HG03439 (cell line): ENCODE results near the gene TRHDE.

ENCODE experiments used
- ATAC-seq: cut with Tn5 transposase; IDR thresholded peaks from one replicate; pipeline ENCODE4 v1.9.1; 2021; ENCODE audit warnings: mild to moderate bottlenecking, moderate library complexity; ENCODE audit not compliant: unreplicated experiment

Gene TRHDE

DNA sequence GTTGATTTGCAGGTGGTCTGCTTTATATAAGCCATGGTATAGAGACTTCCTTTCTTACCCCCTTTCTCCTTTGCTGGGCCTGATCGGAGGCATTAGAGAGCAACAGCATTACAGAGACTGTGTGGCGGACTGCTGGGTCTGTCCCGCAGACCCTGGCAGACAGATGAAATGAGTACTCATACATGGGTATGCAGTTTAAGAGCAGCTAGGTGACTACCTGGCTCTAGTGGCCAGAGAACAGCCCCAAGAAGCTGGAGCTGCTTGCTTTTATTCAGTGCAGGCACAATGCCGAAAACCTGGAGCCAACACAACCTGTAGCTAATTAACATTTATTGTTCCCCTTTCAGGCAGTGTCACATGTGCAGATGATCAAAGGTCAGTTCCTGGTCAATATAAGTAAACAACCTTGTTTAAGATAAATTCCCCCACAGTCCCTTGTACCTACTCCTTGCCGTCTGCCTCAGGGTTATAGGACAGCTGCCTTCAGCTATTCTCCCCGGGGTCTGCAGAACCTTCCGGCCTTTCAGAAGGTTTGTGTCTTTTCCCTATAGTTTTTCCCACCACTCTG lies 160.0 kb downstream of the TRHDE start:
- no peak for ATAC-seq

DNA sequence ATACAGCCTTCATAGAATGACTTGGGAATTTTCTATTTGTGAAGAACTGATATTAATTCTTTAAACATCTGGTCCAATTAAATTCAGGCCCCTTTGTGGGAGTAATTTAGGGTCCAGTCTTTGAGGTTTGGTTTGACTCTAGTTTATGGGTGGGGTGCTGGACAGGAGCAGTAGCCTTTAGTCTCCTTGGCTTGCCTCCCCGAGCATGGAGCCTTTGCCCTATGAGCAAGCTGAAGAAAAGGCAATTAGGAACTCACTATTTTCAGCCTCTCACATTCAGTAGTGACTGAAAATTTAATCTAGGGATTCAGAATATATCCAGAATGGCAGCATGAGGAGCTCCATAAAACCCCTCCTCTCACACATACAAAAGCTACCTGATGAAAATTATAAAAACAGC lies 161.1 kb downstream of the TRHDE start:
- ATAC-seq = no peak

DNA sequence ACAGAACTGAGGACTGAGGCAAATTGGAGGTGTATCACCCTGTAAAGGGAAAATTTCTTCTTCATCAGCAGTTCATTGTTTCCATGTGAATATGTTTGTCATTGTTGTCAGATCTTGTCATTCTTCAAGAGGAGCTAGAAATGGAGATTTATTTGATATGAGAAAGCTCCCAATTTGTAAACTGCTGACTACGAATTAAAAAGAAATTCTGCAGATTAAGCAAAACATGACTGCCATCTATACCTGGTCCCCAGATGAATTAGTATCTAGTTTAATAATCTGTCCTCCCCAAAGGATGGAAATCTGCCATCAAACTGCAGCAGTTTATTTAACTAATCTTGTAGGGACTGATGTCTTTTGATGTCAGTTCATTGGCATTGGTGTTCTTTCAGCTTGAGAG lies 162.8 kb downstream of the TRHDE start:
- no peak for ATAC-seq

DNA sequence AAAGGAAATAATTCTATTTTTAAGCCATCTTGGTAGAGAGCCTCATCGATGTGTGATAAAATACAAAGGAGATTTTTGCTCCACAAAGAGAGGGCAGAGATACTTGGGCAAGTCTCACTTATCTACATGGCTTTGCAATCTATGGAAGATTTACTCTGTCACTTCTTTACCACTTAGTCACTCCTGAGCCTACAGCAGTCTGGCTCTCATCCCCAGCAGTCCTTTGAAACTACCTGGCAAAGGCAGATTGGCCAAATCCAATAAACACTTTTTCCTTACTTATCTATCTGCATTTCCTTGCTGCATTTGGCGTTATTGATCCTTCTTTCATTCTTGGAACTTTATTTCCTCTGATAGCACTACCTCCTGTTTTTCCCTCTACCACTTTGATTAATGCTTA lies 170.0 kb downstream of the TRHDE start:
- no peak for ATAC-seq

DNA sequence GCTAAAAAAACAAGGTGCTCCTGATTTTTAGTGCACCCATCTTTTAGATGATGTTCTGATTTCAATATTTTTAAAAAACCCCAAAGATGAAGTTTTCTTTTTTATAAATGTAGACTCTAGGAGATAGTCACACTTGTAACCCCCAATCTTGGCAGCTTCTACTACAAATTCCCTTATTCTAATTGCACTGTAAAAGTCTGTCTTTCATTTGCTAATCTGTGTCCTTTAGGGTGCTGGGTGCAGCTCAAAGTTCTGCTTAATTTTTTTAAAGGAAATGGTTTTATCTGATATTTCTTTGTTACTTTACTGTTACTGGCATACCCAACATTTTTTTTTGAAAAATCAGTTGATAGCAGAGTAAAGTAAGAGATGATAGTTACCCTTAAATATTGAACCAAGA lies 172.0 kb downstream of the TRHDE start:
- ATAC-seq = no peak

DNA sequence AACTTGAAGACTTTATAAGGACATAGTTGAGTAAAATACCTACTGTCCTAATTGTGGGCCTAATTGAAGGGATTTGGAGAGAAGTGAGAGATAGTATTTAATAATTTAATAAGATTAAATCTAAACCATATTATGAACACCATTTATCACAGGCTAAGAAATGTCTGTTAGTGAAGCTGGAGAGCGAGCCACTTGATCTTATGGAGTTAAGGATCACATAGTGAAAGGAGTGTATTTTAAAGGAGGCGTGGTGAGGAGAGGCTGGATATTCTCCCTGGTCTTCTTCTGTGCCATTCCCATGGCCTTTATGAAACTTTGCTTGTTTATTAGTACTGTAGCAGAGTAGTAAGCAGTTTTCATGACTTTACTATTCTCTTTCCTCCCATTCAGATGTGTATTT lies 172.4 kb downstream of the TRHDE start:
- ATAC-seq = no peak

DNA sequence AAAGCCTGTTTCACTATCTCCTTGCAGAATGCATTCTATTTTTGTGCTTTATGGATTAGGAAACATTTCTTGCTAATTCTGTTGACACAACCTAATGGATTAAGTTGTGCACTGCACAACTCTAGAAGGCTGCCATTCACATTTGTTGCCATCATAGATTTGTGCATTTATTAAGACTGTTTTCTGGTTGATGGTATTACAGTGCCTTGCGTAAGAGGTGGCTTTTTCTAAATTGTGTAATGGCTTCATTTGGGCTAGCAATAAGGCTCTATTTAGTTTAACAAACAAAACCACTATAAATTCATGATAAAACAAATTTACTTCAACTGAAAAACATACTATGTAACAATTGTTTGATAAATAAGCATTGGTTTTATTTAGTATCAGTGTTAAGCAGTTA lies 175.9 kb downstream of the TRHDE start:
- ATAC-seq = no peak

DNA sequence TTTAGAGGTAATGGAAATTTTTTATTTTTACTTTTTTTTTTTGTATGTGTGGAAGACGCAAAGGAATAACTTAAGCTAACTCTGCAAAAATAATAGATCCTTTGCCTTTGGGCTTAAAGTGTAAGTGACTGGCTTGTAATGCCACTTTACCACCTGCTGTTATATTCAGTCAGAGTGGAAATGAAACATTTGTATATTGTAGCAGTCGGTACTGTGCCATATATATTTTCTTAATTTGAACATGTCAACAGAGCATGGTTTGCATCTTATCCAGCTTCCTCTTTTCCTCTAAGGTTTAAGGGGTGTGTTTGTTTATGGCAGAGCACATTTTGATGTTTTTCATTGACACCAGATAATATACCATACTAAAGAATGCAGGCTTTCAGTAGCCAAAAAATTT lies 176.6 kb downstream of the TRHDE start:
- ATAC-seq = no peak

DNA sequence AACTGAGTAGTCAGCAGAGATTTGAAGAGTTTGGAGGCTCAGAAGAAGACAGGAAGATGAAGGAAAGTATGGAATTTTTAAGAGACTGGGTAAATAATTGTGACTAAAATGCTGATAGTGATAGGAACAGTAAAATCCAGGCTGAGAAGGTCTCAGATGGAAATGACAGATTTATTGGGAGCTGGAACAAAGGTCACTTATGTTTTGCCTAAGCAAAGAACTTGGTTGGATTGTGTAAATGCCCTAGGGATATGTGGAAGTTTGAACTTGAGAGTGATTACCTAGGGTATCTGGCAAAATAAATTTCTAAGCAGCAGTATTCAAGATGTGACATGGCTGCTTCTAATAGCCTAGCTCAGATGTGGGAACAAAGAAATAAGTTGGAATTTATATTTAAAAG lies 180.9 kb downstream of the TRHDE start:
- no peak for ATAC-seq

DNA sequence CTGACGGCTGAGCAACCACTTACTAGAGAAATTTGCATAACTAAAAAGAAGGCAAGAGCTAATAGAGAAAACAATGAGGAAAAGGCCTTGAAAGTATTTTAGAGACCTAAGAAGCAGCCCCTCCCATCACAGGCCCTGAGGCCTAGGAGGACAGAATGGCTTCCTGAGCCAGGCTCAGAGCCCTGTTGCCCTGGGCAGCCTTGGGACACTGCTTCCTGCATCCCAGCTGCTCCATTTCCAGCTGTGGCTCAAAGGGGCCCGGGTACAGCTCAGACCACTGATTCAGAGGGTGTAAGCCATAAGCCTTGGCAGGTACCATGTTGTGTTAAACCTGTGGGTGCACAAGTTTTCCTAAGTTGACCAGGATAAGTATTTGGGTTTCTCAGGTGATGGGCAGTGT lies 181.4 kb downstream of the TRHDE start:
- no peak for ATAC-seq

DNA sequence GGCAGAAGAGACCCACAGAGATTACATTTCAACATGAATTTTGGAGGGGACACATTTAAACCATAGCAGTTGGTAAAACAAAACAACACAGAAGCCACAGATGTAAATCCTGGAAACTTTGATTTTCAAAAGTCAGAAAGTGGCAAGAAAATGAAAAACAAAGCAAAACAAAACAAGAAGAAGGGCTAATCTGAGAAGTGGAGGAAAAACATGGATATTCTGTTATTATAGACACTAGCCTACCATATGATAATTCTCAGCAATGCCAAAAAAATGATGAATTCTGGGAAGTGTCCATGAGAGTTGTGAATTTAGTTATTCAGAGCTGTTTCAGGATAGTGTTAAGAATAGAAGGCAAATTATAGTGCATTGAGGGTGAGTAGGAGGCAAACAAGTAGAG lies 192.3 kb downstream of the TRHDE start:
- ATAC-seq = no peak

DNA sequence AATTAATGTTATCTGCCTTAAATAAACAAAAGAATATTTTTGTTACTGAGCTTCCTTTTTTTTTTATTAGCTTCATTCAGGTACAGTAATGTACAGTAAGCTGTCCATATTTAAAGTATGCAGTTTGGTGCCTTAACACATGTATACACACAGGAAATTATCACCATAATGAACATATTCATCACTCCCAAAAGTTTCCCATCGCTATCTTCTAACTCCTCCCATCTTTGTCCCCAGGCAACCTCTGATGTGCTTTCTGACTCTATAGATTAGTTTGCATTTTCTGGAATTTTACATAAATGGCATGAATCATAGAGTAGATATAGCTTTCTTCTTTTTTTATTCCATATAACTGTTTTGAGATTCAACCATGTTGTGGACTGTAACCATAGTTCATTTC lies 193.0 kb downstream of the TRHDE start:
- no peak for ATAC-seq

DNA sequence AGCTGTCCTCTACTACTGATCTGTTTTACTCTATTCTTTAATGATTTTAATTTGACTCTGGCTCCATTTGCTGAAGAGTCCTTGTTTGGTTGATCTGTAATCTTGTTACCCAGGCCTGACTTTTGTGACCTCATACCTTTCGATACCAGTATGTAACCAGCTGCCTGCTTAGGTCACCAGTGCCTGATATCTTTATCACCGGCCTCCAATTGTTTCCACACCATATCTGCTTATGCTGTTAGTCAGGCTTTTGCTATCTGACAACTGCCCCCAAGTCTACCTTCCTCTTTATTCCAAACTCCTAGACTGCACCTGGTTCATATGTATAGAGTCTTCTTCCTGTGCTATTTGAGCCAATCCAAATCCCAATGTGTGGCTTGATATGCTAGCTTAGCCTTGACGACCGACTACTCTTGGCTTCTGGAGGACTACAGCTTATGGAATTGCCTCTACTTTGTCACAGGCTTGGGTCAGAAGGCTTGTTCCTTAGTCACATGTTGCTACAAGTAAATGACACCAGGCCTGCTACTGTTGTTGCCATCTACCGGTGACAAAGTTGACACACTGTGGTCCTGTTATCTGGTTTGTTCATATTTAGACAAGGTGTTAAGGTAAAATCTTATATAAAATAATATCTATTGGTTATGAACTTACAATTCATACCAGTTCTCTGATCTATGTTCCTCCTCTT lies 193.9 kb downstream of the TRHDE start:
- no peak for ATAC-seq

DNA sequence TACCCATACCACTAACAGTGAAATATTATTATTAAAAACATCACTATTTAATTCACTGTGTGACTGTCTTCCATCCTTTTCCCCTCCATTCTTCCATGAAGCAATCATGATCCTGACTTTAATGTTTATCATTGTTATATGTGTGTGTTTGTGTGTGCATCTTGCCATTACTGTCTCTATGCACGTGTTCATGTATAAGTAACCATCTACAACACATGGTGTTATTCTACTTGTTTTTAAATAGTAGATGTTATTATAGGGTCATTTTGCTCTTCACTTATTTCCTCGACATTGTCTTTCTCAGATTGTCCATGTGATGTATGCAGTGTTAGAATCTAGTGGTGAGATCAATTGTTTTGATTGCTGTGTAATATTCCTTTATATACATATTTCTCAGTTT lies 195.8 kb downstream of the TRHDE start:
- ATAC-seq = no peak

DNA sequence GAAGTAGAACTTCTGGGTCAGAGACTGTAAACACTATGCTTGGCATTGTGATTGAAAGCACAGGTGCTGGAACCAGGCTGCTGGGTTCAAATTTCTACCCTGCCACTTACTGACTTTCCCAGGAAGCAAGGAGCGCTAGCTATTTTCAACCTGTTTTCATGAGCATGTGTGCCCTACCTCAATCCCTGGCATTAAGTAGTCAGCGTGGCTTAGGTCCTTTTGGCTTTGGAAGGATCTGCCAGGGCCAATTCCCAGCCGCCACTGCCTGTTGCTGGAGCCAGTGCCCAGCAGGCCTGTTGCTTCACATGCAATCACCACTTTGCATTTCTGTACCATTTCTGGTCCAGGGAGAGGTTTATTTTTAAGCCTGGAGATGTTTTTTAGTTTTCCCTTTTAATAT lies 196.3 kb downstream of the TRHDE start:
- no peak for ATAC-seq

DNA sequence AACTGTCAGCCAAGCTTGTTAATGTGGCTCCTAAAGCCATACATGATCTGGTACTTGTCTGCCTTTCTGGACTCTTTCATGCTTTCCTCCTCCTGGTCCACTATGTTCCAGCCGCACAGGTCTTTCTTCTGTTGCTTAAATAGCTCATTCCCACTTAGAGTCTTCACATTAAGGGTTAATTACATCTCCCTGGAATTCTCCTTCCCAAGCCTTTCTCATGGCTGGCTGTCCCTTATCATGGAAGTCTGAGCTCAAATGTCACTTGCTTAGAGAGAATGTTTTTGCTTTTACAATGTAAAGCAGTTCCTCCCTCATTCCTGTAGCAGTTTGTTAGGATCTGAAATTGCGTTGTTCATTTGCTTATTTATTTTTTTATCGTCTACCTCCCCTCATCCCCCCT lies 199.6 kb downstream of the TRHDE start:
- no peak for ATAC-seq

DNA sequence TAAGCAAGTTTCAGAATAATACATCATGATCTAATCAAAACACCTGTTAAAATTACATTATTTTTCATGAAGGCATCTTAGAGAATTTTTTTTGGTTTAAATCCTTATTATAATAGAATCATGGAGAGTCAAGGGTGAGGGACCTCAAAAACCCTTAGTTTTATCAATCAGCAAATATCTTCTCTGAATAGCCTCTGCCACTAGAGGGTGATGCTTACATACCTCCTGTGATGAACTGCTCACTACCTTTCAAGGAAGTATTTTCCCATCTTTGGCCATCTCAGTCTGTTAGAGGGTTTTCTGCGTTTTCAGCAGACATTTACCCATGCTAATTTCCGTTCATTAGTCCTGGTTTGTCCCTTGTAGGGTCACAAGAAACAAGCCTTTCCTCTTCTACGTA lies 200.2 kb downstream of the TRHDE start:
- no peak for ATAC-seq

DNA sequence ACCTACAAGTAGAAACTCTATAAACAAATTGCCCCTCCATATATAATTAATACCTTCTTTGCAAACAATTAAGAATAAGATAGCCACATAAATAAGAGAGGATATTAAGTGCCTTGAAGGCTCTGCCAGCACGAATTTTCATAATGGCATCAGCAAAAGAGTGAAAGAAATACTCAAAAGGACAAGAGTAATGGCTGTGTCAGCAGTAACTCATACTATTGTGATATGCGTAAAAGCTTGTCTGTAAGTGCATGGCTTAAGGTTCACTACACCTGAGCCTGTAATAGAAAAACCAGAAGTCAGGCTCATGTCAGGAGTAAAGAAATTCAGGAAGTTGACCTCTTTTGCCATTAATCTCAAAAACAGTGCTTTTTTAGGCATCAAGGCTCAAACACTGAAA lies 204.1 kb downstream of the TRHDE start:
- no peak for ATAC-seq

DNA sequence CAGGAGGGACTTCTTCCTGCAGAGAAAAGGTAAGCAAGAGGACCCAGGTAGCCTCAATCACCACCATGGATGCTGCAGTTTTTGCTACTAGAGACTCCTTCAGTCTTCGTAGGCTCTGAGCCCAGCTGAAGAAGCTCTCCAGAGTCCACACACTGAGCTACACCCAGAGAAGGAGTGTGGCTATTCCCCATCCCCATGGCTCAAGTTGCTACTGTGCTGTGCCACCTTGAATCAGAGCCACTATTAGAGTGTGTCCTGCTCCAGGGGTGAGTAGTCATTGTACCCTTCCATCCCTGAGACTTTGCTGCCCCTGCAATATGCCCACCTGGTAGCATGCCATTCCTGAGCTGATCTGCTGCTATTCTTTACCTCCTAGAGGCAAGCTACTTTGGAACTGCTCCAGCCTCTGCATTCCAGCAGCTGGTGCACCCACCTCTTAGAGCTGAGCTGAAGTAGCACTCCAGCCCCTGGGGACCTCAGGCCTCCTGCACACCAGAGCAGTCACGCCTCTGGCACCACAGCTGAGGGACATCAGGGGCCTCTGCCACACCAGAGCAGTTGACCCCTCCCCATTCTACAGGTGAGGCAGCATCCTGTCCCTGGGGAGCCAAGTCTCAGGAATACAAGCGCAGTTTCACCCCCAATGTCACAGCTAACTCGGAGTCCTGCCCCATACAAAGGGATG lies 213.0 kb downstream of the TRHDE start:
- ATAC-seq = no peak

DNA sequence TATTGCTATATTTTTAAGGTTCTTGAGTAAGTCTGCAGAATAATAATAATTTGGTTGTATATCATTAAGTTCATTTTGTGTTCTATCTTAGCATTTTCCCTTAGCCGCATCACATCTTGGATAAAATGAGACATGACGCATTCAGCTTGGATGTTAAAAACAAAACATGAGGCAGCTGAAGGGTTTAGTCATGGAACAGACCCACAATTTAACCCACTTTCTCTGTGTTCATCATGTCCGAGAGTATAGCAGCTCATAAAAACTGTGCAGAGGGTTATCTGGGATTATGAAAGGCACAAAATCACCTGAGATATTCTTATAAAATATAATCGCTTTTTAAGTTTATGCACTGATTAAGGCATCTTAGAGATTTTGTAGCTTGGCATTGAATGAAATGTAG lies 219.3 kb downstream of the TRHDE start:
- ATAC-seq = no peak

DNA sequence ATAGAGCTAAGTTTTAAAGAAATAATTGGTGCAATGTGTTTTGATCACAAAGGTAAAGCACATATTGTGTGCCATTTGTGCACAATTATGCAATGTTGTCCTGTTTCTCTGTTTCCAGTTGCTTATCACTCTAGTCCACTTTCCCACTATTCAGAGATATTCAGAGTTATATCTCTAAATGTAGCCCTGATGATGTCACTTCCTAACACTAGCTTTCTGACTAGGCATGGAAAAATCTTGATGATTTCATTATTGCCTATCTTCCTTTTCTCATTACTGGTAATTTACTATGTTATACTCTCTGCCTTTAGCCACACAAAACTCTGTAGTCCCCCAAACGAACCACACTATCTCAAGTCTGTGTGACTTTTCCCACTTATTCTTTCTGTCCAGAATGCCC lies 221.2 kb downstream of the TRHDE start:
- ATAC-seq = no peak

DNA sequence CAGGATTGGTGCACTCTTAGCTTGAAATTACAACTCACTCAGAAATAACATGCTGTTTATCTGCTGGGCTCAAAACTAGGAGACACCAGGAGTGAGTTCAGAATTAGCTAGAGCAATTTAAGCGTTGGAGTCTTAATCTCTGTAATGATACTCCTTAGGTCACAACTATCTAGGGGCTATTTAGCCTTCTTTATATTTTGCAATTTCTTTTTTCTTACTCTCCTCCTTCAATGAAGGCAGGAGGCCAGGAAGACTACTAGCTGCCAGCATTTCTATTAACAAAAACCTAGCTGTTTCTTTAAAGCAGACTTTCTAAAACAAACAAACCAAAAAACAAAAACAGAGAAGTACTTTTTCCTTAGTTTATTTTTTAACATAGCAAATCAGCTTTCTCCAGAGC lies 226.2 kb downstream of the TRHDE start:
- ATAC-seq = no peak

DNA sequence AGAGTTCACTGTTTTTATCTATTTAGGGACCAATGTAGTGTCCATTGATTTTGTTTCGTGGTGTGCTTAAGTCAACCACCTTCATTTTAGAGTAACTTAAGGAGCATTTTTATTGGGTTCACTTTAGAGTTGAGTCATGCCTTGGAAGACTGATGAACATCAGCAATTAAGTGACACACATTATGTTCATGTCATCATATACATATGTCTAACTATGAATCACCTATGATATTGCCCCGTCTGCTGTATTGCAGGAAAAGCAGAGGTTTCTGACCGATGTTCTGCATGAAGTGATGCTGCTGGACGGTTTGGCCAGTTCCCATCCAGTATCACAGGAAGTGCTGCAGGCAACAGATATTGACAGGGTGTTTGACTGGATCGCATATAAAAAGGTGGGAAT lies 227.1 kb downstream of the TRHDE start:
- no peak for ATAC-seq
